ENCODE measurements around the gene RANBP10. TPM values are rescaled to one million over a fixed set of nuclear protein-coding genes. Genes with fewer than 3 reads are reported as not detected.
"Not testable (repeated sequence)": the region's sequence is repeated elsewhere in the genome, so short reads cannot be mapped to it uniquely, and the experiment has no call there.

RANBP10 gene
- total and polyA plus RNA-seq, 2 of the 13 experiments (the other 11 are each of a cell fraction or from before 2014, with no cell fraction given): 9.2 to 22.7 TPM

DNA sequence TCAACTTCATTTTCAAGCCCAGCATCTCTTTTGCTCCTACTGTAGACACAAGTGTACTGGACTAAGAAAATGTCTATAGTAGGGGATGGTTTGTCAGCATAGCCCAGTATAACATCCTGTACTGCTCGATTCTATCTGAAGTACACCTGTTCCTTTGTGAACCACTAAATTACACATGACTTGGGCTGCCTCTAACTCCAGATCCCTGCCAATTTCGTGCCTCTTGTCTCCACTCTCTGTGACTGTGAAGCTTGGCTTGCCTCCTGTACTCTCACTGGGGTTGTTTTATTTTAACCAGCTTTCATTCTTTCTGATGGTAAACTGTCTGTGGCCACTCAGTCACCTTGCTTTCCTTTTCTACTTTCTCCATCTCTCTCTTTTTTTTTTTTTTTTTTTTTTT lies 111.7 kb downstream of the RANBP10 start (continued):
- TF ChIP-seq, protein P1, sequence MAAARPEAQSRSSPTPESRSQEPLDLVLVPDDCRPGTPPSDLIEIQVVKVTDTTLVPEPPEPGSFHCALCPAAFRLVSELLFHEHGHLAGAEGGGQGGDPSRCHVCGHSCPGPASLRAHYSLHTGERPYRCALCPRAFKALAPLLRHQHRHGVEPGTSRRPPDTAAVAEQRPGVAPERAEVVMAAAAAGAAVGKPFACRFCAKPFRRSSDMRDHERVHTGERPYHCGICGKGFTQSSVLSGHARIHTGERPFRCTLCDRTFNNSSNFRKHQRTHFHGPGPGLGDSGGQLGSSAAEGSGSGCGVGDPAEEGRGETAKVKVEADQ (CRISPR knock-in tag; IDR thresholded peaks at IDR 0.05; ENCODE audit: borderline replicate concordance): no peak
- TF ChIP-seq HMG20A (CRISPR knock-in tag; IDR thresholded peaks at IDR 0.05; ENCODE audit: borderline replicate concordance) (no peak), ZBTB20 (CRISPR knock-in tag; IDR thresholded peaks at IDR 0.05; ENCODE audit: borderline replicate concordance, low read depth) (no peak)
- TF ChIP-seq, protein P2, sequence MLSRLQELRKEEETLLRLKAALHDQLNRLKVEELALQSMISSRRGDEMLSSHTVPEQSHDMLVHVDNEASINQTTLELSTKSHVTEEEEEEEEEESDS (CRISPR knock-in tag; IDR thresholded peaks at IDR 0.05; ENCODE audit: borderline replicate concordance): no peak
- TF ChIP-seq, protein P3, sequence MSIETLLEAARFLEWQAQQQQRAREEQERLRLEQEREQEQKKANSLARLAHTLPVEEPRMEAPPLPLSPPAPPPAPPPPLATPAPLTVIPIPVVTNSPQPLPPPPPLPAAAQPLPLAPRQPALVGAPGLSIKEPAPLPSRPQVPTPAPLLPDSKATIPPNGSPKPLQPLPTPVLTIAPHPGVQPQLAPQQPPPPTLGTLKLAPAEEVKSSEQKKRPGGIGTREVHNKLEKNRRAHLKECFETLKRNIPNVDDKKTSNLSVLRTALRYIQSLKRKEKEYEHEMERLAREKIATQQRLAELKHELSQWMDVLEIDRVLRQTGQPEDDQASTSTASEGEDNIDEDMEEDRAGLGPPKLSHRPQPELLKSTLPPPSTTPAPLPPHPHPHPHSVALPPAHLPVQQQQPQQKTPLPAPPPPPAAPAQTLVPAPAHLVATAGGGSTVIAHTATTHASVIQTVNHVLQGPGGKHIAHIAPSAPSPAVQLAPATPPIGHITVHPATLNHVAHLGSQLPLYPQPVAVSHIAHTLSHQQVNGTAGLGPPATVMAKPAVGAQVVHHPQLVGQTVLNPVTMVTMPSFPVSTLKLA (IDR thresholded peaks at IDR 0.05): no peak

DNA sequence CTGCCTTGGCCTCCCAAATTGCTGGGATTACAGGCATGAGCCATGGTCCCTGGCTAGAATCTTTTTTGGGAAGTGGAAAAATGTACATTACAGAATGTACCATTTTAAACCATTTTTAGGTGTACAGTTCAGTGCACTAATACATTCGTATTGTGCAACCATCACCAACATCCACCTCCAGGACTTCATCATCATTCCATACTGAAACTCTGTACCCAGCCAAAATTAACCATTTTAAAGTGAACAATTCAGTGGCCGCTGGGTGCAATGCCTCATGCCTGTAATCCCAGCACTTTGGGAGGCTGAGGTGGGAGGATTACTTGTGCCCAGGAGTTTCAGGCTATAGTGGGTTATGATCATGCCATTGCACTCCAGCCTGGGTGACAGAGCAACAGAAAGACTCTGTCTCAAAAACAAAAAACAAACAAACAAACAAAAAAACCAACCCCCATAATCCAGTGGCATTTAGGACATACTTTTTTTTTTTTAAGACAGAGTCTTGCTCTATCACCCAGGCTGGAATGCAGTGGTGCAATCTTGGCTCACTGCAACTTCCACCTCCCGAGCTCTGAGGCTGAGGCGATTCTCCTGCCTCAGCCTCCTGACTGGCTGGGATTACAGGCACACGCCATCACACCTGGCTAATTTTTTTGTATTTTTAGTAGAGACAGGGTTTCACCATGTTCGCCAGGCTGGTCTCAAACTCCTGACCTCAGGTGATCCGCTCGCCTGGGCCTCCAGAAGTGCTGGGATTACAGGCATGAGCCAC lies 112.7 kb downstream of the RANBP10 start:
- DNase-seq (ENCODE audit: low spot score); intact Hi-C loops (cut with micrococcal nuclease; ENCODE audit: unreplicated experiment); H3K27ac ChIP-seq (ENCODE audit: extremely low read length, insufficient read depth, low read length); ATAC-seq; H2AFZ ChIP-seq (ENCODE audit: low read length); H3K4me2 ChIP-seq (ENCODE audit: low read depth, low read length); FAIRE-seq; H3K27me3 ChIP-seq (ENCODE audit: control insufficient read depth in 1 of 2, insufficient read depth in 2 of 2, low read length in 2 of 2); BruUV-seq (replicated peaks); H3K9ac ChIP-seq (ENCODE audit: insufficient read depth, low read depth, low read length); in situ Hi-C loops (cut with HindIII; ENCODE audit: extremely low pct_ligation_motif_present, low pct_unique_long_range_greater_than_20kb); H3K4me3 ChIP-seq (replicated peaks in 1 of 3; ENCODE audit: insufficient read depth in 1 of 3, low read depth in 2 of 3, low read length in 3 of 3); H3K36me3 ChIP-seq (replicated peaks in 1 of 2; ENCODE audit: control insufficient read depth in 1 of 2, insufficient read depth in 2 of 2, low read length in 2 of 2); CTCF ChIA-PET (ENCODE audit: low intra/inter-chr PET ratio, low total read pairs); H4K20me1 ChIP-seq (ENCODE audit: insufficient read depth, low read length); H3K79me2 ChIP-seq (ENCODE audit: insufficient read depth, low read length); H3K9me3 ChIP-seq (ENCODE audit: low read length); POLR2A ChIA-PET: not testable (repeated sequence)
- H3K4me1 ChIP-seq (ENCODE audit: insufficient read depth, low read length): peaks cover 13% of the 10 kb centered on the region
- TF ChIP-seq CEBPB (IDR thresholded peaks at IDR 0.05; ENCODE audit: borderline replicate concordance, low read depth, low read length): peak; percentile 66
- WGBS (ENCODE audit: low lambda C conversion rate): 97% methylated on average over 8 of the region's 8 CpGs

All from HepG2 (cell line).